HG03558 (cell line): Measurements from ENCODE around the gene CCDC14.
"Not testable (repeated sequence)": the region's sequence is repeated elsewhere in the genome, so short reads cannot be mapped to it uniquely, and the experiment has no call there.

Experiments used
- ATAC-seq: cut with Tn5 transposase; IDR thresholded peaks from one replicate; pipeline ENCODE4 v1.9.1; 2021; ENCODE audit warnings: moderate number of reproducible peaks; ENCODE audit not compliant: unreplicated experiment; ENCODE audit errors: extremely low read depth

The CCDC14 gene

GRCh38 chr3:123919353-123919752, 41.7 kb downstream of the CCDC14 start:
- ATAC-seq = no peak

DNA sequence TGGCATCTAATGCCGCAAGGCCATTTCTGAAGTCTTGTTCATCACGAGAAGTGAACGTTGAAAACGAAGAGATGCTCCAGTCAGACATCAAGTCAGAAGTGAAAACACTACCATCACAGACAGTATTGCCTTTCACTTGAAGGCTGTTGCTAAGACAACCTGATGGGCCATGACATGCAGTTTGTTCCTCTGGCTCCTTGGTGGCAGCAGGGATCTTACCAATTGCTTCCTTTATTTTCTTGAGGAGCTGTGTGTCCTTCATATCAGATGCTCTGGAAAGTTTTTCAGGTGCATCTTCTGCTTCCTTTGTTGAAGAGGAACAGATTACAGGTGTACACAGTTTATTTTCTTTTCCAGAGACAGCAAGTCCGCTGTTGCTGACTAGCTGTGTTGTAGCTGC, 46.2 kb downstream of the CCDC14 start:
- no peak for ATAC-seq

DNA sequence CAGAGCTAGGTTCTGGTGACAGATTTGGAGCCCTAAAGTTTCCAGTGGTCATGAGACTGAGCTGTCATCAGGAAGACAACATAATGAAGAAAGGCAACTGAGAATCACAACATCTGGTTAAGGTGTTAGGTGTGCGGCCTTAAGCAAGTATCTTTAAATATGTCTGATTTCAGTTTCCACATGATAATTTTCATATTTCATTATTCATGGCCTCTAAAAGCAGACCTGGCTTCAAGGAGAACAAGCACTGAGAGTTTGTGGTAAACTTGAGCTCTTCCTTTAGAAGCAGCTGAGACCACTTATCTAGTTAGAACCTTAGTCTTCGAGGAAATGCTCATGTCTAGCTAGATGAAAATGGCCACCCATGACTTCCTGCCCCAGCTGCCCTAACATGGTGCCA, 51.2 kb downstream of the CCDC14 start:
- ATAC-seq = no peak

GRCh38 chr3:123907720-123908119, 53.3 kb downstream of the CCDC14 start:
- no peak for ATAC-seq

- no peak for ATAC-seq
Observed at GRCh38 chr3:123899300-123899865, 61.6 kb downstream of the CCDC14 start.

DNA sequence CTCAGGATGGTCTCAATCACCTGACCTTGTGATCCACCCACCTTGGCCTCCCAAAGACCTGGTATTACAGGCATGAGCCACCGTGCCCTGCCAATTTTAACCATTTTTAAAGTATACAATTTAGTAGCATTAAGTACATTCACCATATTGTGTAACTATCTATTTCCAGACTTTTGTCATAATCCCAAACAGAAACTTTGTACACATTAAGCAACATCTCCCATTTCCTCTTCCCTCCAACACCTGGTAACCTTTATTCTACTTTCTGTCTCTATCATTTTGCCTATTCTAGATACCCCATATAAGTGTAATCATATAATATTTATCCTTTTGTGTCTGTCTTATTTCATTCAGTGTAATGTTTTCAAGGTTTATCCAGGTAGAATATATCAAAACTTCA, 68.0 kb downstream of the CCDC14 start:
- ATAC-seq = no peak

DNA sequence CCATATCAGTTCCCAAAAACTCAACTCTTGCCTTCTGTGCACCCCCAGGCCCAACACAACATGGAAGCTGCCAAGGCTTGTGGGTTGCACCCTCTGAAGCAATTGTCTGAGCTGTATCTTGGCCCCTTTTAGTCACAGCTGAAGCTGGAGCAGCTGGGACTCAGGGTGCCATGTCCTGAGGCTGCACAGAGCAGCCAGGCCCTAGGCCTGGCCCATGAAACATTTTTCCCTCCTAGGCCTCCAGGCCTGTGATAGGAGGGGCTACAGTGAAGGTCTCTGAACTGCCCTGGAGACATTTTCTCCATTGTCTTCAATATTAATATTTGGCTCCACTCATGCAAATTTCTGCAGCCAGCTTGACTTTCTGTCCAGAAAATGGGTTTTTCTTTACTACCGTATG, 68.8 kb downstream of the CCDC14 start:
- ATAC-seq = no peak

DNA sequence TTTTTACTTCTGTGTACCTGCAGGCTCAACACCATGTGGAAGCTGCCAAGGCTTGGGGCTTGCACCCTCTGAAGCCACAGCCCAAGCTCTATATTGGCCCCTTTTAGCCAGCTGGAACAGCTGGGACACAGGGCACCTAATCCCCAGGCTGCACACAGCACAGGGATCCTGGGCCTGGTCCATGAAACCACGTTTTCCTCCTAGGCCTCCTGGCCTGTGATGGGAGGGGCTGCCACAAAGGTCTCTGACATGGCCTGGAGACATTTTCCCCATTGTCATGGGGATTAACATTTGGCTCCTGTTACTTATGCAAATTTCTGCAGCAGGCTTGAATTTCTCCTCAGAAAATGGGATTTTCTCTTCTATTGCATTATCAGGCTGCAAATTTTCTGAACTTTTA, 70.0 kb downstream of the CCDC14 start:
- ATAC-seq = not testable (repeated sequence)

- ATAC-seq = not testable (repeated sequence)
Observed at GRCh38 chr3:123890162-123890561, 70.9 kb downstream of the CCDC14 start.

- no peak for ATAC-seq
Observed at GRCh38 chr3:123884993-123885392, 76.0 kb downstream of the CCDC14 start.

DNA sequence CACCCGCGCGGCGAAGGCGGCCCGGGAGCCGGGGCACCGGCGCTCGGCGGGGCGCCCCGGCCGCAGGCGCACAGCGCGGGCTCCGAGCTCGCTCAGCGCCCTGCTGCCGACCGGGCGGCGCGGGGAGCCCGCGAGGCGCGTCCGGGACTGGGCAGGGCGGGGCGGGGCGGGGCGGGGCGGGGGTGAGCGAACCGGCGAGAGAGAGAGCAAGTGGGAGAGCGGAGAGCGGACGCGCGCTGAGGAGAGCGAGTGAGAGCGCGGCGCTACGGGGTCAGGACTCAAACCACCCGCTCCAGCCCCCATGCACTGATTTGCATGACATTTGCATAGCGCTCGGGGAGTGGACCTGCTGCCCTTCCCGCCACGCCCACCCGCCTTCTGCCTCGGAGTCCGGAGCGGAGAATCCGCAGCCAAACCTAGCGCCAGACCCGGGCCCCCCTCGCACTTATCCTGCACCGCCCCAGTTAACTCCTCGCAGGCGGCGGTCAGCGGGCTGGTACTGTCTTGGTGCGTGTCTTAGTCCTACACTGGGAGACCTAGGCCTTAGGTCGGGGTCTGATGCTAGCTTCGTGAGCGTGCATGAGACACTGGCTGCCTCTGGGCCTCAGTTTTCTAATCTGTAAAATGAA, 76.7 kb downstream of the CCDC14 start, which contains the start of gene MYLK:
Gene MYLK (minus strand): TSS at position 130 of the 629 bp plus-strand sequence. CDS start 90,491 bp downstream, outside the sequence.
- ATAC-seq = no peak

- ATAC-seq = no peak
Observed at GRCh38 chr3:123883701-123884202, 77.3 kb downstream of the CCDC14 start.

- no peak for ATAC-seq
Observed at GRCh38 chr3:123883111-123883510, 77.9 kb downstream of the CCDC14 start.

DNA sequence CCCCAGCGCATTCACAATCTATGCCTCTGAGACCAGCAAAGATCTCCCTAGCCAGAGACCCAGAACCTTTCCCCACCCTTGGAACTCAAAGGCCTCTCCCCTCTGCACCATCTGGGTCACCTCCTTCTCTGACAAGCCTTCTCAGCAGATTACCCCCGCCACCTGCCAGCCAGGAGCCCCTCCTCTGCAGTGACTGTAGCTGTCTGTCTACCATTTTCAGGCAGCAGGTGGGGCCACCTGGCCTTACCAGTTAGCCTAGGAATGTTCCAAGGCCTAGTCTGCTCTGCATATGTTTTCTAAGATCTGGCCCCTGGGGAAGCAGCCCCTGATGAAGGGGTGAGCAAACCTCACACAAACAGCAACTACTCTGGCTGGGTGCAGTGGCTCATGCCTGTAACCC, 79.3 kb downstream of the CCDC14 start:
- ATAC-seq = no peak

DNA sequence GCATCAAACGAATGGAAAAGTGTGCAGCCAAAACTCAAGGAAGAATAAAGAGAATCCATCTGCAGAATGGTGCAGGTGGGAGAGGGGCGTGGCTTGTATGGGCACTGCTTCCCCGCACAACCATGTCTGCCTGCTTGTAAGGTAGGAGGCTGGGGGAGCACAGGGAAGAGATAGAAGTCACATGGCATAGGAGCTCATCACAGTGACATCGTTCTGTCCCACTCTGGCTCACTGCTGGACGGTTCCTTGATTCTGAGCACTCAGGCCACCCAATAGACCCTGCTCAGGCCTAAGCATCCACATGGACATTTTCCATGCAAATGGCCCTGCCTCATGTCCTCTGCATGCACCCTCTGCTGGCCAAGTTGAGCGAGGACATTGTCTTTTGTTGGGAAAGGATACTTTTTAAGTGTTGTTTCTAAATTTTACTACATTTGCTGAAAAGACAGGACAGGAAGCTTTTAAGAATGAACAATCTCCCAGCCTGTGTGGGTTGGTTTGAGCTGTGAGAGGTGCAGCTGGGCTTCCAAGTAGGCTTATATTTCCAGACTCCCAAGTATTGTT, 79.9 kb downstream of the CCDC14 start:
- no peak for ATAC-seq

DNA sequence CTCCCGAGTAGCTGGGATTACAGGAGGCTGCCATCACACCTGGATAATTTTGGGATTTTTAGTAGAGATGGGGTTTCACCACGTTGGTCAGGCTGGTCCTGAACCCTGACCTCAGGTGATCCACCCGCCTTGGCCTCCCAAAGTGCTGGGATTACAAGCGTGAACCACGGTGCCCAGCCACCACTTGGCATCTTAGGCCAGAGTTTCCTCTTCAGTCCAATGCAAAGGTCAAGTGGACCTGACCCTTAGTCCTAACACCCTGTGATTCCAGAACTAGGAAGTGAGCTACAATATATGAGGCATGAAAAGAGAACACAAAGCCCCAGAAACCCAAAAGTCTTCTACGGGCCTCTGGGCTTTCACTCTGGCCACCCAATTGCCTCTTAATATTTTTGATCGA, 82.2 kb downstream of the CCDC14 start:
- no peak for ATAC-seq

DNA sequence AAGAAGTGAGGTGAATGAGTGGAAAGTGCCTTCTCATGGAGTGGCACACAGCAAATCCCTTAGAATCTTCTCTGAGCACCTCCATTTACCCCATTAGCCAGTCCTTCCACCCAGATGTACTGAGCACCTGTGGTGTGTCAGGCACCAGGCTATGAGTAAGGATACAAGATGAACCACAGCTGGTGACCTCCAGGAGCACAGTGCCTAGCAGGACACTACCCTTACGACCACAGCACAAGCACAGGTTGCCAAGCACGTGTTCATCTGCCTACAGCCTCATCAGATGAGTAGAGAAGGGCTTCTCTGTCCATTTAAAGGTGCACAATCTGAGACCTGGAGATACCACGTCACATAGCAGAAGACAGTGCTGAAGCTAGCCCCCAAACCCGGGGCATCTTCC, 83.1 kb downstream of the CCDC14 start:
- ATAC-seq = no peak

GRCh38 chr3:123877466-123877865, 83.6 kb downstream of the CCDC14 start:
- no peak for ATAC-seq

- no peak for ATAC-seq
Observed at GRCh38 chr3:123876858-123877257, 84.2 kb downstream of the CCDC14 start.

DNA sequence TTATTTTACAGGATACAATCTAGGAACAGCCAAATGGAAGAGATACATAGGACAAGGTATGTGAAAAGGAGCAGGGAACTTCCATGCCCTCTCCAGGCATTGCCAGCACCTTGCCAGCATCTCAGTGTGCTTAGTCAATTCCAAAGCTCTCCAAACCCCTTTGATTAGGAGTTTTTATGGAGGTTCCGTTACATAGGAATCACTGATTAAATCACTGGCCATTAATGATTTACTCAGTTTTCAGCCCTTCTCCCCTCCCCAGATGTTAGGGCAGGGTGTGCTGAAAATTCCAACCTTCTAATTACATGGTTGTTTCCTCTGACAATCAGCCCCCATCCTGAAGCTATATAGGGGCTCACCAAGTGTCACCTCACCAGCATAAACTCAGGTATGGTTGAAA, 88.4 kb downstream of the CCDC14 start:
- no peak for ATAC-seq

GRCh38 chr3:123871946-123872345, 89.1 kb downstream of the CCDC14 start:
- no peak for ATAC-seq

DNA sequence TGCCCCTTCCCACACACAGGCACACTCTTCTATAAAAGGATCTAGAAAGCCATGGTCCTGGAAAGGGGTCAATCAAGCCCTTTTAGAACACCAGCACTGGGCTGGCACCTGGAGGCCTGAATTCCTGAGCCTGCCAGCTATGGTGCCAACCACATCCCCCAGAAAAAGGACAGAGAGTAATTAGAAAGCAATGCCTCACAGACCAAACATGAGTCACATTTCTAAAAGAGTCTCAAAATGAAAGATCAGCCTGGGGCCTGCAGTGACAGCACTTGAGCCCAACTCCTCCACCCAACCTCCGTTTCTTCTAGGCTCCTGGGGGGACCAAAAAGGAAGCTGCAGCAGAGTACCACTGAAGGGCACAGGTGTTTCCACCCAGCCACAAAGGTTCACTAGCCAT, 91.0 kb downstream of the CCDC14 start:
- ATAC-seq = no peak
